GM12878 (cell line): ENCODE measurements around the gene ABI1. TPM values are rescaled to one million over a fixed set of nuclear protein-coding genes. Genes with fewer than 3 reads are reported as not detected.

ENCODE experiments used
- ATF7 ChIP-seq: fragments of 450-650 bp; IDR thresholded peaks from 2 replicates; pipeline ENCODE4 v1.6.1; 2016; ENCODE audit warnings: low read depth, mild to moderate bottlenecking
- BCL3 ChIP-seq: IDR thresholded peaks from 2 replicates; pipeline ENCODE4 v1.6.1; 2011; ENCODE audit warnings: borderline replicate concordance, low read depth, mild to moderate bottlenecking, moderate library complexity, low read length; ENCODE audit not compliant: insufficient read depth, poor library complexity, severe bottlenecking
- DPF2 ChIP-seq: fragments of 450-650 bp; IDR thresholded peaks from 2 replicates; pipeline ENCODE4 v1.6.1; 2017; ENCODE audit warnings: mild to moderate bottlenecking
- EP300 ChIP-seq, 2 experiments: fragments of 150-350 bp in 1 of 2; IDR thresholded peaks; 2 replicates each; pipeline ENCODE4 v1.6.1; 2011 to 2012; ENCODE audit warnings: low read depth in 2 of 2, low read length in 2 of 2, borderline replicate concordance in 1 of 2, improper control_type of control experiment in 1 of 2, inconsistent platforms in 1 of 2; ENCODE audit not compliant: control insufficient read depth in 1 of 2
- ETV6 ChIP-seq, 2 experiments: fragments of 450-650 bp in 1 of 2; IDR thresholded peaks in 1 of 2; conservative IDR thresholded peaks in 1 of 2; 2 replicates each; pipeline ENCODE4 v1.6.1; 2014; ENCODE audit warnings: antibody characterized with exemption in 1 of 2, borderline replicate concordance in 1 of 2, low read depth in 1 of 2, mild to moderate bottlenecking in 1 of 2, moderate library complexity in 1 of 2
- IRF4 ChIP-seq: IDR thresholded peaks from 2 replicates; pipeline ENCODE4 v1.6.1; 2011; ENCODE audit warnings: low read depth, low read length
- MEF2B ChIP-seq: fragments of 450-650 bp; IDR thresholded peaks from 2 replicates; pipeline ENCODE4 v1.6.1; 2018; ENCODE audit warnings: mild to moderate bottlenecking, moderate library complexity; ENCODE audit not compliant: partially characterized antibody, poor library complexity, severe bottlenecking
- MLLT1 ChIP-seq: fragments of 450-650 bp; IDR thresholded peaks from 2 replicates; pipeline ENCODE4 v1.6.1; 2016; ENCODE audit warnings: mild to moderate bottlenecking
- NR2F1 ChIP-seq: fragments of 450-650 bp; conservative IDR thresholded peaks from 2 replicates; pipeline ENCODE4 v1.6.1; 2017; ENCODE audit warnings: mild to moderate bottlenecking
- POU2F2 ChIP-seq: IDR thresholded peaks from 3 replicates; pipeline ENCODE4 v1.6.1; 2011; ENCODE audit warnings: low read depth, mild to moderate bottlenecking, low read length, borderline replicate concordance
- RAD51 ChIP-seq: fragments of 450-650 bp; IDR thresholded peaks from 2 replicates; pipeline ENCODE4 v1.6.1; 2016; ENCODE audit warnings: moderate library complexity, mild to moderate bottlenecking, inconsistent platforms
- SMAD5 ChIP-seq: IDR thresholded peaks from 2 replicates; pipeline ENCODE4 v1.6.1; 2016; ENCODE audit warnings: antibody characterized with exemption, low read depth
- SMARCA5 ChIP-seq: fragments of 450-650 bp; IDR thresholded peaks from 2 replicates; pipeline ENCODE4 v1.6.1; 2017; ENCODE audit warnings: mild to moderate bottlenecking
- SREBF1 ChIP-seq: IDR thresholded peaks from 2 replicates; pipeline ENCODE4 v1.6.1; 2012; ENCODE audit warnings: mild to moderate bottlenecking, low read length
- STAT3 ChIP-seq: IDR thresholded peaks from 2 replicates; pipeline ENCODE4 v1.6.1; 2011; ENCODE audit warnings: low read depth, low read length, improper control_type of control experiment
- ZBTB4 ChIP-seq: fragments of 450-650 bp; formaldehyde crosslinking; IDR thresholded peaks from 2 replicates; pipeline ENCODE4 v1.4.0; 2022; ENCODE audit warnings: mild to moderate bottlenecking, moderate library complexity
- ZNF207 ChIP-seq: fragments of 450-650 bp; IDR thresholded peaks from 2 replicates; pipeline ENCODE4 v1.6.1; 2014; ENCODE audit warnings: antibody characterized with exemption, mild to moderate bottlenecking, borderline replicate concordance
- polyA plus RNA-seq, 11 experiments: library from polyadenylated mRNA; depleted of rRNA in 4 of 11; unstranded in 6 of 11; stranded (reverse) in 5 of 11; fragments of >200 nt; fragmentation: Nextera tagmentation in 4 of 11; fragmentation: Illumina TruSeq in 1 of 11; extraction: Ambion mirVana in 4 of 11; extraction: Trizol in 1 of 11; gene quantifications; 1 replicate in 1 of 11; 2 replicates in 10 of 11; pipeline versions ENCODE4 v1.2.1 to v1.2.3, GENCODE V29; 2011 to 2016; ENCODE audit warnings: inconsistent platforms in 2 of 11, missing spikeins in 2 of 11, low read depth in 1 of 11
- total RNA-seq, 4 experiments: library from RNA; depleted of rRNA in 3 of 4; stranded (reverse); fragments of >200 nt in 3 of 4; fragmentation: Illumina TruSeq in 1 of 4; extraction: Trizol in 1 of 4; gene quantifications; 2 replicates each; pipeline versions ENCODE4 v1.2.1 to v1.2.3, GENCODE V29; 2013 to 2021
- TF ChIP-seq, protein P1 (sequence below): fragments of 450-650 bp; IDR thresholded peaks from 2 replicates; pipeline ENCODE4 v1.6.1; 2016; ENCODE audit warnings: mild to moderate bottlenecking
- TF ChIP-seq, protein P2 (sequence below): fragments of 450-650 bp; IDR thresholded peaks from 2 replicates; pipeline ENCODE4 v1.6.1; 2016; ENCODE audit warnings: mild to moderate bottlenecking, moderate library complexity, borderline replicate concordance

Gene ABI1
- total and polyA plus RNA-seq, 10 of the 15 experiments (the other 5 are each of a cell fraction or from before 2014, with no cell fraction given), result 31.2 to 73.2 (median 50.7) TPM

- TF ChIP-seq MEF2B (no peak), MLLT1 (peak; percentile 71), ZBTB4 (no peak), RAD51 (no peak), SREBF1 (no peak), SMAD5 (no peak), EP300 (IDR thresholded peaks at IDR 0.05; ENCODE audit: borderline replicate concordance in 1 of 2, control insufficient read depth in 1 of 2, low read depth in 2 of 2, low read length in 2 of 2) (peak in 1 of 2 experiments; percentile 22; a peak in 1 of 4 replicates), BCL3 (no peak), IRF4 (peak; percentile 44; the same call in 1 of the 2 replicates), SMARCA5 (0 out of 2 replicates have a peak, but pooled peaks have one; percentile 58), ETV6 (conservative IDR thresholded peaks at IDR 0.05 in 1 of 2, IDR thresholded peaks at IDR 0.05 in 1 of 2; ENCODE audit: borderline replicate concordance in 1 of 2, low read depth in 1 of 2) (peak in 1 of 2 experiments; percentile 71; a peak in 2 of 4 replicates), ZNF207 (no peak), ATF7 (peak; percentile 59; the same call in 1 of the 2 replicates), DPF2 (0 out of 2 replicates have a peak, but pooled peaks have one; percentile 41), POU2F2 (no peak), STAT3 (no peak), NR2F1 (no peak)
- TF ChIP-seq, protein P1, sequence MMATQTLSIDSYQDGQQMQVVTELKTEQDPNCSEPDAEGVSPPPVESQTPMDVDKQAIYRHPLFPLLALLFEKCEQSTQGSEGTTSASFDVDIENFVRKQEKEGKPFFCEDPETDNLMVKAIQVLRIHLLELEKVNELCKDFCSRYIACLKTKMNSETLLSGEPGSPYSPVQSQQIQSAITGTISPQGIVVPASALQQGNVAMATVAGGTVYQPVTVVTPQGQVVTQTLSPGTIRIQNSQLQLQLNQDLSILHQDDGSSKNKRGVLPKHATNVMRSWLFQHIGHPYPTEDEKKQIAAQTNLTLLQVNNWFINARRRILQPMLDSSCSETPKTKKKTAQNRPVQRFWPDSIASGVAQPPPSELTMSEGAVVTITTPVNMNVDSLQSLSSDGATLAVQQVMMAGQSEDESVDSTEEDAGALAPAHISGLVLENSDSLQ, result no peak
- TF ChIP-seq, protein P2, sequence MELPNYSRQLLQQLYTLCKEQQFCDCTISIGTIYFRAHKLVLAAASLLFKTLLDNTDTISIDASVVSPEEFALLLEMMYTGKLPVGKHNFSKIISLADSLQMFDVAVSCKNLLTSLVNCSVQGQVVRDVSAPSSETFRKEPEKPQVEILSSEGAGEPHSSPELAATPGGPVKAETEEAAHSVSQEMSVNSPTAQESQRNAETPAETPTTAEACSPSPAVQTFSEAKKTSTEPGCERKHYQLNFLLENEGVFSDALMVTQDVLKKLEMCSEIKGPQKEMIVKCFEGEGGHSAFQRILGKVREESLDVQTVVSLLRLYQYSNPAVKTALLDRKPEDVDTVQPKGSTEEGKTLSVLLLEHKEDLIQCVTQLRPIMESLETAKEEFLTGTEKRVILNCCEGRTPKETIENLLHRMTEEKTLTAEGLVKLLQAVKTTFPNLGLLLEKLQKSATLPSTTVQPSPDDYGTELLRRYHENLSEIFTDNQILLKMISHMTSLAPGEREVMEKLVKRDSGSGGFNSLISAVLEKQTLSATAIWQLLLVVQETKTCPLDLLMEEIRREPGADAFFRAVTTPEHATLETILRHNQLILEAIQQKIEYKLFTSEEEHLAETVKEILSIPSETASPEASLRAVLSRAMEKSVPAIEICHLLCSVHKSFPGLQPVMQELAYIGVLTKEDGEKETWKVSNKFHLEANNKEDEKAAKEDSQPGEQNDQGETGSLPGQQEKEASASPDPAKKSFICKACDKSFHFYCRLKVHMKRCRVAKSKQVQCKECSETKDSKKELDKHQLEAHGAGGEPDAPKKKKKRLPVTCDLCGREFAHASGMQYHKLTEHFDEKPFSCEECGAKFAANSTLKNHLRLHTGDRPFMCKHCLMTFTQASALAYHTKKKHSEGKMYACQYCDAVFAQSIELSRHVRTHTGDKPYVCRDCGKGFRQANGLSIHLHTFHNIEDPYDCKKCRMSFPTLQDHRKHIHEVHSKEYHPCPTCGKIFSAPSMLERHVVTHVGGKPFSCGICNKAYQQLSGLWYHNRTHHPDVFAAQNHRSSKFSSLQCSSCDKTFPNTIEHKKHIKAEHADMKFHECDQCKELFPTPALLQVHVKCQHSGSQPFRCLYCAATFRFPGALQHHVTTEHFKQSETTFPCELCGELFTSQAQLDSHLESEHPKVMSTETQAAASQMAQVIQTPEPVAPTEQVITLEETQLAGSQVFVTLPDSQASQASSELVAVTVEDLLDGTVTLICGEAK, result no peak
These were observed 105.3 kb downstream of the ABI1 start (continued) for GRCh38 chr10:26755443-26755903.
